HepG2 (cell line): ENCODE data around the gene OR2B2. TPM values are rescaled to one million over a fixed set of nuclear protein-coding genes. Genes with fewer than 3 reads are reported as not detected.

Source experiments
- ARNTL ChIP-seq: sonication (generic); formaldehyde crosslinking; IDR thresholded peaks from 2 replicates; pipeline ENCODE4 v1.4.0; 2020; ENCODE audit warnings: mild to moderate bottlenecking, missing genetic modification reagents
- ATAD3A ChIP-seq: sonication (generic); formaldehyde crosslinking; IDR thresholded peaks from 2 replicates; pipeline ENCODE4 v1.4.0; 2020; ENCODE audit warnings: missing genetic modification reagents
- BHLHE40 ChIP-seq: IDR thresholded peaks from 2 replicates; pipeline ENCODE4 v1.6.1; 2011; ENCODE audit warnings: low read length, improper control_type of control experiment
- CENPX ChIP-seq: sonication (generic); formaldehyde crosslinking; IDR thresholded peaks from 2 replicates; pipeline ENCODE4 v1.9.0; 2021; ENCODE audit warnings: mild to moderate bottlenecking, missing genetic modification reagents, moderate library complexity
- KLF15 ChIP-seq: sonication (generic); formaldehyde crosslinking; IDR thresholded peaks from 2 replicates; pipeline ENCODE4 v1.8.1; 2023; ENCODE audit warnings: borderline replicate concordance, mild to moderate bottlenecking, inconsistent platforms, missing genetic modification reagents, mixed read lengths
- MBD4 ChIP-seq: IDR thresholded peaks from 2 replicates; pipeline ENCODE4 v1.6.1; 2012; ENCODE audit warnings: low read length, inconsistent platforms, borderline replicate concordance
- PRPF4 ChIP-seq: fragments of 200-400 bp; formaldehyde crosslinking; IDR thresholded peaks from 2 replicates; pipeline ENCODE4 v1.6.1; 2016; ENCODE audit warnings: low read length, low read depth; ENCODE audit not compliant: poor library complexity, severe bottlenecking
- RARA ChIP-seq: IDR thresholded peaks from 2 replicates; pipeline ENCODE4 v1.6.1; 2016; ENCODE audit warnings: missing genetic modification reagents, missing compliant biosample characterization
- RCOR2 ChIP-seq: IDR thresholded peaks from 2 replicates; pipeline ENCODE4 v1.6.1; 2016; ENCODE audit warnings: missing biosample characterization, missing genetic modification reagents
- REL ChIP-seq: sonication (generic); formaldehyde crosslinking; conservative IDR thresholded peaks from 2 replicates; pipeline ENCODE4 v1.8.0; 2022; ENCODE audit warnings: mild to moderate bottlenecking, missing genetic modification reagents, moderate library complexity
- RORA ChIP-seq: sonication (generic); formaldehyde crosslinking; IDR thresholded peaks from 2 replicates; pipeline ENCODE4 v1.5.0; 2020; ENCODE audit warnings: mild to moderate bottlenecking, missing genetic modification reagents, moderate library complexity
- SIX4 ChIP-seq: sonication (generic); formaldehyde crosslinking; IDR thresholded peaks from 2 replicates; pipeline ENCODE4 v1.4.0; 2020; ENCODE audit warnings: missing genetic modification reagents
- SRY ChIP-seq: sonication (generic); formaldehyde crosslinking; IDR thresholded peaks from 2 replicates; pipeline ENCODE4 v1.8.0; 2022; ENCODE audit warnings: mild to moderate bottlenecking, missing genetic modification reagents
- ZFP1 ChIP-seq: IDR thresholded peaks from 2 replicates; pipeline ENCODE4 v1.6.1; 2016
- ZNF563 ChIP-seq: sonication (generic); formaldehyde crosslinking; IDR thresholded peaks from 2 replicates; pipeline ENCODE4 v1.8.0; 2022; ENCODE audit warnings: mild to moderate bottlenecking, moderate library complexity, missing genetic modification reagents
- ZNF614 ChIP-seq: IDR thresholded peaks from 2 replicates; pipeline ENCODE4 v1.6.1; 2018; ENCODE audit warnings: missing biosample characterization, missing genetic modification reagents, inconsistent platforms, borderline replicate concordance
- ZNF629 ChIP-seq: sonication (generic); formaldehyde crosslinking; conservative IDR thresholded peaks from 2 replicates; pipeline ENCODE4 v1.5.0; 2020; ENCODE audit warnings: missing genetic modification reagents
- ZNF672 ChIP-seq: sonication (generic); formaldehyde crosslinking; IDR thresholded peaks from 2 replicates; pipeline ENCODE4 v1.8.1; 2022; ENCODE audit warnings: missing genetic modification reagents
- ZNF720 ChIP-seq: sonication (generic); formaldehyde crosslinking; IDR thresholded peaks from 2 replicates; pipeline ENCODE4 v1.4.0; 2020; ENCODE audit warnings: missing genetic modification reagents
- ZNF850 ChIP-seq: sonication (generic); formaldehyde crosslinking; conservative IDR thresholded peaks from 2 replicates; pipeline ENCODE4 v1.9.0; 2021; ENCODE audit warnings: mild to moderate bottlenecking, missing genetic modification reagents
- polyA plus RNA-seq, 8 experiments: library from polyadenylated mRNA; depleted of rRNA in 3 of 8; stranded (reverse) in 7 of 8; unstranded in 1 of 8; fragments of >200 nt; fragmentation: Illumina TruSeq in 4 of 8; extraction: Trizol in 4 of 8; gene quantifications; 2 replicates each; pipeline versions ENCODE4 v1.2.1 to v1.2.3, GENCODE V29; 2011 to 2016; ENCODE audit warnings: low read depth in 4 of 8, missing spikeins in 1 of 8, mixed read lengths in 1 of 8; ENCODE audit not compliant: insufficient read depth in 1 of 8
- total RNA-seq, 5 experiments: library from RNA; depleted of rRNA; stranded (reverse); fragments of >200 nt; fragmentation: Illumina TruSeq; extraction: Trizol; gene quantifications; 2 replicates each; pipeline ENCODE4 v1.2.3, GENCODE V29; 2016; ENCODE audit warnings: low read depth in 1 of 5
- TF ChIP-seq, protein P1 (sequence below): sonication (generic); formaldehyde crosslinking; IDR thresholded peaks from 2 replicates; pipeline ENCODE4 v1.4.0; 2020; ENCODE audit warnings: low read depth, missing genetic modification reagents
- TF ChIP-seq, protein P2 (sequence below): sonication (generic); formaldehyde crosslinking; conservative IDR thresholded peaks from 2 replicates; pipeline ENCODE4 v1.8.1; 2023; ENCODE audit warnings: missing genetic modification reagents
- TF ChIP-seq, protein P3 (sequence below): sonication (generic); formaldehyde crosslinking; IDR thresholded peaks from 2 replicates; pipeline ENCODE4 v1.4.0; 2020; ENCODE audit warnings: missing genetic modification reagents, borderline replicate concordance

Gene OR2B2
- total and polyA plus RNA-seq, 2 of the 13 experiments (the other 11 are each of a cell fraction or from before 2014, with no cell fraction given) = not detected

DNA sequence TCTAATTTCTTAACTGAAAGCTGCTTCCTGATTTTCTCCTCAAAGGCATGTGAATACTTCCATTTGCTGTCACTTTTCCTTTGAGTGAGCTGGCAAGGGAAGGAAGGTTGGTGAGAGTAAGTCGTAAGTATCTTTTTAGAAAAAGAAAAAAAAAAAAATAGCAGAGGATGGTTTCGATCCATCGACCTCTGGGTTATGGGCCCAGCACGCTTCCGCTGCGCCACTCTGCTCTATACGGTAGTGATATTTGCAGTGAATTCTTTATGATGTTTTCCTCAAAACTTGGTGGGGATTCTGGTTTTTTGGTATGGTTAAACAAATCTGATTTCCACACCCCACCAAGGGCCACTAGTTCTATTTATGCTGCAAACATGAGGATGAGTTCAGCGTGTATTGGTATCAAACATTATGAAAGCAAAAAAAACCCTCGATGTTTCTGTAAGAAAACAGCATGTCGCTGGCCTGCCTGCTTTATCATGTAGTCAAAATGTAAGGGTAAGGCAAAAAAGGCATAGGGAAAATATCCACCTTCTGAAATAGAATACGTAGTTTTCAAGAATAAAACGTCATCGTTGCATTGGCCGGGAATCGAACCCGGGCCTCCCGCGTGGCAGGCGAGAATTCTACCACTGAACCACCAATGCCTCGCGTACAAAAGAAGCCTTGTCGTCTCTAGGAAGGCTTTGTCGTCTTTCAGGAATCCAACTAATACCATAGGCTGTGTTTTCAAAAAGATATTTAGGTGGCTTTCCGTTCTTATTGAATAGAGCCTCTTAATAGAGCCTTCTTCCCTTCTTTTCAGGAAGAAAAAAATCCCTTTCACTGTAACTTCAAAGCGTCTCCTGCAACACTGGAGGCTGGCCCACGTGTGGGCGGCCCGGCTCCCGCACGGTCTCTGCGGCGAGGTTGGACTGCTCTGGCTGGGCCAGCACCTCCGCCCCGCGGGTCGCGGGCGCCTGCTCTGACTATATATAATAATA, 9.6 kb downstream of the OR2B2 start (continued):
- TF ChIP-seq, protein P1, sequence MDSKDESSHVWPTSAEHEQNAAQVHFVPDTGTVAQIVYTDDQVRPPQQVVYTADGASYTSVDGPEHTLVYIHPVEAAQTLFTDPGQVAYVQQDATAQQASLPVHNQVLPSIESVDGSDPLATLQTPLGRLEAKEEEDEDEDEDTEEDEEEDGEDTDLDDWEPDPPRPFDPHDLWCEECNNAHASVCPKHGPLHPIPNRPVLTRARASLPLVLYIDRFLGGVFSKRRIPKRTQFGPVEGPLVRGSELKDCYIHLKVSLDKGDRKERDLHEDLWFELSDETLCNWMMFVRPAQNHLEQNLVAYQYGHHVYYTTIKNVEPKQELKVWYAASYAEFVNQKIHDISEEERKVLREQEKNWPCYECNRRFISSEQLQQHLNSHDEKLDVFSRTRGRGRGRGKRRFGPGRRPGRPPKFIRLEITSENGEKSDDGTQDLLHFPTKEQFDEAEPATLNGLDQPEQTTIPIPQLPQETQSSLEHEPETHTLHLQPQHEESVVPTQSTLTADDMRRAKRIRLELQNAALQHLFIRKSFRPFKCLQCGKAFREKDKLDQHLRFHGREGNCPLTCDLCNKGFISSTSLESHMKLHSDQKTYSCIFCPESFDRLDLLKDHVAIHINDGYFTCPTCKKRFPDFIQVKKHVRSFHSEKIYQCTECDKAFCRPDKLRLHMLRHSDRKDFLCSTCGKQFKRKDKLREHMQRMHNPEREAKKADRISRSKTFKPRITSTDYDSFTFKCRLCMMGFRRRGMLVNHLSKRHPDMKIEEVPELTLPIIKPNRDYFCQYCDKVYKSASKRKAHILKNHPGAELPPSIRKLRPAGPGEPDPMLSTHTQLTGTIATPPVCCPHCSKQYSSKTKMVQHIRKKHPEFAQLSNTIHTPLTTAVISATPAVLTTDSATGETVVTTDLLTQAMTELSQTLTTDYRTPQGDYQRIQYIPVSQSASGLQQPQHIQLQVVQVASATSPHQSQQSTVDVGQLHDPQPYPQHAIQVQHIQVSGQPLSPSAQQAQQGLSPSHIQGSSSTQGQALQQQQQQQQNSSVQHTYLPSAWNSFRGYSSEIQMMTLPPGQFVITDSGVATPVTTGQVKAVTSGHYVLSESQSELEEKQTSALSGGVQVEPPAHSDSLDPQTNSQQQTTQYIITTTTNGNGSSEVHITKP = peak; percentile 67
- peak; percentile 81; the same call in 1 of the 2 replicates for TF ChIP-seq ZFP1 (CRISPR knock-in tag)
- TF ChIP-seq SIX4 (CRISPR knock-in tag) = 0 out of 2 replicates have a peak, but pooled peaks have one; percentile 21
- no peak for TF ChIP-seq ZNF672 (CRISPR knock-in tag)
- TF ChIP-seq ZNF720 (CRISPR knock-in tag) = 0 out of 2 replicates have a peak, but pooled peaks have one; percentile 68
- TF ChIP-seq, protein P2, sequence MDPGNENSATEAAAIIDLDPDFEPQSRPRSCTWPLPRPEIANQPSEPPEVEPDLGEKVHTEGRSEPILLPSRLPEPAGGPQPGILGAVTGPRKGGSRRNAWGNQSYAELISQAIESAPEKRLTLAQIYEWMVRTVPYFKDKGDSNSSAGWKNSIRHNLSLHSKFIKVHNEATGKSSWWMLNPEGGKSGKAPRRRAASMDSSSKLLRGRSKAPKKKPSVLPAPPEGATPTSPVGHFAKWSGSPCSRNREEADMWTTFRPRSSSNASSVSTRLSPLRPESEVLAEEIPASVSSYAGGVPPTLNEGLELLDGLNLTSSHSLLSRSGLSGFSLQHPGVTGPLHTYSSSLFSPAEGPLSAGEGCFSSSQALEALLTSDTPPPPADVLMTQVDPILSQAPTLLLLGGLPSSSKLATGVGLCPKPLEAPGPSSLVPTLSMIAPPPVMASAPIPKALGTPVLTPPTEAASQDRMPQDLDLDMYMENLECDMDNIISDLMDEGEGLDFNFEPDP (CRISPR knock-in tag) = no peak
- TF ChIP-seq, protein P3, sequence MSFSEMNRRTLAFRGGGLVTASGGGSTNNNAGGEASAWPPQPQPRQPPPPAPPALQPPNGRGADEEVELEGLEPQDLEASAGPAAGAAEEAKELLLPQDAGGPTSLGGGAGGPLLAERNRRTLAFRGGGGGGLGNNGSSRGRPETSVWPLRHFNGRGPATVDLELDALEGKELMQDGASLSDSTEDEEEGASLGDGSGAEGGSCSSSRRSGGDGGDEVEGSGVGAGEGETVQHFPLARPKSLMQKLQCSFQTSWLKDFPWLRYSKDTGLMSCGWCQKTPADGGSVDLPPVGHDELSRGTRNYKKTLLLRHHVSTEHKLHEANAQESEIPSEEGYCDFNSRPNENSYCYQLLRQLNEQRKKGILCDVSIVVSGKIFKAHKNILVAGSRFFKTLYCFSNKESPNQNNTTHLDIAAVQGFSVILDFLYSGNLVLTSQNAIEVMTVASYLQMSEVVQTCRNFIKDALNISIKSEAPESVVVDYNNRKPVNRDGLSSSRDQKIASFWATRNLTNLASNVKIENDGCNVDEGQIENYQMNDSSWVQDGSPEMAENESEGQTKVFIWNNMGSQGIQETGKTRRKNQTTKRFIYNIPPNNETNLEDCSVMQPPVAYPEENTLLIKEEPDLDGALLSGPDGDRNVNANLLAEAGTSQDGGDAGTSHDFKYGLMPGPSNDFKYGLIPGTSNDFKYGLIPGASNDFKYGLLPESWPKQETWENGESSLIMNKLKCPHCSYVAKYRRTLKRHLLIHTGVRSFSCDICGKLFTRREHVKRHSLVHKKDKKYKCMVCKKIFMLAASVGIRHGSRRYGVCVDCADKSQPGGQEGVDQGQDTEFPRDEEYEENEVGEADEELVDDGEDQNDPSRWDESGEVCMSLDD = no peak; the same call in 1 of the 2 replicates
- peak; percentile 92; the same call in 1 of the 2 replicates for TF ChIP-seq MBD4
- TF ChIP-seq RORA (CRISPR knock-in tag) = no peak; the same call in 1 of the 2 replicates
- no peak for TF ChIP-seq RARA (CRISPR knock-in tag)
- TF ChIP-seq REL (CRISPR knock-in tag) = no peak
- no peak for TF ChIP-seq ARNTL (CRISPR knock-in tag)
- TF ChIP-seq ZNF850 (CRISPR knock-in tag) = no peak
- TF ChIP-seq ATAD3A (CRISPR knock-in tag) = no peak
- no peak for TF ChIP-seq RCOR2 (CRISPR knock-in tag)
- TF ChIP-seq ZNF563 (CRISPR knock-in tag) = no peak
- TF ChIP-seq CENPX (CRISPR knock-in tag) = no peak
- TF ChIP-seq BHLHE40 = no peak
- TF ChIP-seq ZNF629 (CRISPR knock-in tag) = peak; percentile 57
- TF ChIP-seq SRY = no peak
- TF ChIP-seq ZNF614 (CRISPR knock-in tag) = peak; percentile 84
- TF ChIP-seq PRPF4 = peak; percentile 86
- TF ChIP-seq KLF15 (CRISPR knock-in tag) = no peak
